MM.1S (cell line): ENCODE data around the gene MARK3.

ENCODE experiments used
- EZH2 ChIP-seq: fragments of 300-600 bp; sonication (generic); optimal IDR thresholded peaks from 2 replicates; pipeline ENCODE3; 2017; ENCODE audit warnings: low read depth, mild to moderate bottlenecking, antibody characterized with exemption, low read length, mixed read lengths
- TF ChIP-seq, protein P1 (sequence below): fragments of 300-600 bp; sonication (generic); IDR thresholded peaks from 2 replicates; pipeline ENCODE4 v1.5.1; 2016; ENCODE audit warnings: antibody characterized with exemption, low read length, mixed read lengths

DNA sequence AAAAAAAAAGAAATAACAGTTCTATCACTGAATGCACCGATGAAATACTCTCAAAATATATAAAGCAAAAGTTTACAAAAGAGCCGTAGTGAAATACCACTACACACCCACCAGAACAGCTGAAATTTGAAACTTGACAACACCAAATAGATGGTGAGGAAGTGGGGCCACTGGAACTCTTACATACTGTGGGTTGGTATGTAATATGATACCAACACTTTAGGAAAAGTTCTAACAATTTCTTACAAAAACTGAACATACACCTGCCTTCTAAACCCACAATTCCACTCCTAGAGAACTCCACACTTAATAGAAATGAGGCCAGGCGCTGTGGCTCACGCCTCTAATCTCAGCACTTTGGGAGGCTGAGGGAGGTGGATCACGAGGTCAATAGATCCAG, 37.1 kb upstream of the MARK3 start:
- TF ChIP-seq, protein P1, sequence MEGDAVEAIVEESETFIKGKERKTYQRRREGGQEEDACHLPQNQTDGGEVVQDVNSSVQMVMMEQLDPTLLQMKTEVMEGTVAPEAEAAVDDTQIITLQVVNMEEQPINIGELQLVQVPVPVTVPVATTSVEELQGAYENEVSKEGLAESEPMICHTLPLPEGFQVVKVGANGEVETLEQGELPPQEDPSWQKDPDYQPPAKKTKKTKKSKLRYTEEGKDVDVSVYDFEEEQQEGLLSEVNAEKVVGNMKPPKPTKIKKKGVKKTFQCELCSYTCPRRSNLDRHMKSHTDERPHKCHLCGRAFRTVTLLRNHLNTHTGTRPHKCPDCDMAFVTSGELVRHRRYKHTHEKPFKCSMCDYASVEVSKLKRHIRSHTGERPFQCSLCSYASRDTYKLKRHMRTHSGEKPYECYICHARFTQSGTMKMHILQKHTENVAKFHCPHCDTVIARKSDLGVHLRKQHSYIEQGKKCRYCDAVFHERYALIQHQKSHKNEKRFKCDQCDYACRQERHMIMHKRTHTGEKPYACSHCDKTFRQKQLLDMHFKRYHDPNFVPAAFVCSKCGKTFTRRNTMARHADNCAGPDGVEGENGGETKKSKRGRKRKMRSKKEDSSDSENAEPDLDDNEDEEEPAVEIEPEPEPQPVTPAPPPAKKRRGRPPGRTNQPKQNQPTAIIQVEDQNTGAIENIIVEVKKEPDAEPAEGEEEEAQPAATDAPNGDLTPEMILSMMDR, result no peak
- TF ChIP-seq EZH2, result no peak
